ENCODE data around the gene NCAM2. TPM values are rescaled to one million over a fixed set of nuclear protein-coding genes. Genes with fewer than 3 reads are reported as not detected.

NCAM2 gene
- total RNA-seq, 1 donor from 2014 or later, result 4.3 TPM

DNA sequence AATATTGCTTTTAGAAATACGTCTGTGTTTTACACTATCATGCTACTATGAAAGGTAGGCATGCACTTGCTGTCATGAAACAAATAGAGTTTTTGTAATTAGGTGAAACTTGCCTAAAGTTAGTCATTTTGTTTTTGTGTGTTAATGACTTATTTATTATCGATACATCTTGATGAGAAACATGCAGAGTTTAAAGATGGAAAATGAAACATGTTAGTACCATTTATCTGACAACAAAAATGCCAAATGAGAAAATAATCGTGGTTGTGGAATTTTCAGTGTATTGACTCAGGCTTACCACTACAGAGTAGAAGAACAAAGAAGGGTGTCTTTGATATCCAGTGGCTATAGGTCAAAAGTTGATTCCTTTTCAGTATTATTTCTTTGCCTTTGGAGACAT is 105.5 kb downstream of the NCAM2 start:
- H3K4me3 Mint-ChIP-seq (ENCODE audit: unreplicated experiment), result no peak overlapping the region
- no peaks in the 10 kb centered on the region for H3K27me3 Mint-ChIP-seq (ENCODE audit: unreplicated experiment)
- H3K27ac Mint-ChIP-seq (ENCODE audit: unreplicated experiment), result no peak overlapping the region
- no peak for DNase-seq
- H3K9me3 Mint-ChIP-seq (ENCODE audit: unreplicated experiment), result no peaks in the 10 kb centered on the region
- no peaks in the 10 kb centered on the region for H3K4me1 Mint-ChIP-seq (ENCODE audit: low read depth, unreplicated experiment)
- H3K36me3 Mint-ChIP-seq (ENCODE audit: unreplicated experiment), result no peaks in the 10 kb centered on the region
- TF ChIP-seq, protein P1, sequence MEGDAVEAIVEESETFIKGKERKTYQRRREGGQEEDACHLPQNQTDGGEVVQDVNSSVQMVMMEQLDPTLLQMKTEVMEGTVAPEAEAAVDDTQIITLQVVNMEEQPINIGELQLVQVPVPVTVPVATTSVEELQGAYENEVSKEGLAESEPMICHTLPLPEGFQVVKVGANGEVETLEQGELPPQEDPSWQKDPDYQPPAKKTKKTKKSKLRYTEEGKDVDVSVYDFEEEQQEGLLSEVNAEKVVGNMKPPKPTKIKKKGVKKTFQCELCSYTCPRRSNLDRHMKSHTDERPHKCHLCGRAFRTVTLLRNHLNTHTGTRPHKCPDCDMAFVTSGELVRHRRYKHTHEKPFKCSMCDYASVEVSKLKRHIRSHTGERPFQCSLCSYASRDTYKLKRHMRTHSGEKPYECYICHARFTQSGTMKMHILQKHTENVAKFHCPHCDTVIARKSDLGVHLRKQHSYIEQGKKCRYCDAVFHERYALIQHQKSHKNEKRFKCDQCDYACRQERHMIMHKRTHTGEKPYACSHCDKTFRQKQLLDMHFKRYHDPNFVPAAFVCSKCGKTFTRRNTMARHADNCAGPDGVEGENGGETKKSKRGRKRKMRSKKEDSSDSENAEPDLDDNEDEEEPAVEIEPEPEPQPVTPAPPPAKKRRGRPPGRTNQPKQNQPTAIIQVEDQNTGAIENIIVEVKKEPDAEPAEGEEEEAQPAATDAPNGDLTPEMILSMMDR (IDR thresholded peaks at IDR 0.05; ENCODE audit: partially characterized antibody, unreplicated experiment), result no peak

DNA sequence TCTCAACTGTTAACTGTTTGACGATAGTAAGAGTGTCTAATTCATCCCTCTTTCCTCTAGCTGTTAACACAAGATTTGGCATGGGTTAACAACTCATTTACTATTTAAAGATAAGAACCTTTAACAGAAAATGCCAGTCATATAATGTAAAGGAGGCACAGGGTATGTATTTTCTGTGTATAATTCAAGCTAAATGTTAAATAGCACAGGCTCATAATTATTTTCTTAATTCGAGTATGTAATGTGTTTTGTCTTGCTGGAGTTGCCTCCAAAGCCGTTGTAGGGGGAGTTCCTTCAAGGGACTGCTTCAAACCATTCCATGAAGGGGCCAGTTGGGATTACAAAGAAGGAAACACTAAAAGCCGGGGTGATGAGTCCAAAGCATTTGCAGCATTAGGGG is 111.5 kb downstream of the NCAM2 start:
- no peak overlapping the region for H3K4me3 Mint-ChIP-seq (ENCODE audit: unreplicated experiment)
- H3K27me3 Mint-ChIP-seq (ENCODE audit: unreplicated experiment), result no peaks in the 10 kb centered on the region
- no peaks in the 10 kb centered on the region for H3K9me3 Mint-ChIP-seq (ENCODE audit: unreplicated experiment)
- no peak overlapping the region for H3K27ac Mint-ChIP-seq (ENCODE audit: unreplicated experiment)
- no peaks in the 10 kb centered on the region for H3K36me3 Mint-ChIP-seq (ENCODE audit: unreplicated experiment)
- TF ChIP-seq, protein P1 (IDR thresholded peaks at IDR 0.05; ENCODE audit: partially characterized antibody, unreplicated experiment), result no peak
- no peaks in the 10 kb centered on the region for H3K4me1 Mint-ChIP-seq (ENCODE audit: low read depth, unreplicated experiment)
- DNase-seq, result no peak

DNA sequence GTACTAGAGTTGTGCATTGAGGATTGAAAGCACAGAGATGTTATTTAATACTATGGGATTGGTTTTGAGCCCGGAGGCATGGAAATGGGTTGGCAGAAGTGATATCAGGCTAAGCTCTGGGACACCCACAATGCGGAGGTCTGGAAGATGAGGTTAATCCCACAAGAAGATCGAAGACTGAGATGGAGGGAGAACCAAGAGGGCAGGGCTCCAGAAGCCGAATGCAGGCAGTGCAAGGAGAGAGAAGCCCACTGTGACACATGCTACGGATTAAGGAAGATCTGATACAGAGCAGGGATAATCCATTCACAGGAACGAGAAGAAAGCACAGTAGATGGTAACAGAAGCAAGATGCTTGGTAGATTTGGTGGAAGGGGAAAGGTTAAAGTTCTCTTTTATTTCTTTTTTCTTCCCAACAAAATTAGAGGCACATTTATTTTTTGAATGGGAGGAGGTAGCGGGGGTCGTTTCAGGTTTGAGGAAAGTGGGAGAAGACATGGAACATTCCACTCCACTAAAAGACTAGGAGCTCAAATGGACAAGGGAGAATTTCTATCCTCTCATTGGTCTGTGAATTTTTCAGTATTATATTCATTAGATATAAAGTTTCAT is 113.2 kb downstream of the NCAM2 start:
- DNase-seq, result no peak
- TF ChIP-seq, protein P1 (IDR thresholded peaks at IDR 0.05; ENCODE audit: partially characterized antibody, unreplicated experiment), result no peak
- no peaks in the 10 kb centered on the region for H3K9me3 Mint-ChIP-seq (ENCODE audit: unreplicated experiment)
- H3K4me3 Mint-ChIP-seq (ENCODE audit: unreplicated experiment), result no peak overlapping the region
- no peaks in the 10 kb centered on the region for H3K36me3 Mint-ChIP-seq (ENCODE audit: unreplicated experiment)
- H3K27me3 Mint-ChIP-seq (ENCODE audit: unreplicated experiment), result no peaks in the 10 kb centered on the region
- no peaks in the 10 kb centered on the region for H3K4me1 Mint-ChIP-seq (ENCODE audit: low read depth, unreplicated experiment)
- H3K27ac Mint-ChIP-seq (ENCODE audit: unreplicated experiment), result no peak overlapping the region

DNA sequence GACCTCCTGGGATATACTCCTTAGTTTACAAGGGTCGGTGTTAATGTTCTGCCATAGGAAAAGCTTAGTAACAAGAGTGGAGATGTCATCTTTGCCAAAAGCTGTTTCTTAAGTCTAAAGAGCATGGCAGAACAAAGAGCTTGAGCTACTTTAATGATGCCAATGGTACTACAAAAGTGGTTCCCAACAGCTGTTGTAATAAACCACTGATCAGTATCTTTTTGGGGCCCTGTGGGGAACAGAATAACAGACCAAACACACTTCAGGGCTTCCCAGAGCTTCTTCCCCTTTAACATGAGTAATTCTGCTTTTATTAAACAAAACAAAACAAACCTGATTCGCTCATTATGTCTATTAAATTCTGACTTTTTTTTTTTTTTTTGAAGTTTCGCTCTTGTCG is 116.3 kb downstream of the NCAM2 start:
- H3K4me1 Mint-ChIP-seq (ENCODE audit: low read depth, unreplicated experiment), result no peaks in the 10 kb centered on the region
- no peaks in the 10 kb centered on the region for H3K36me3 Mint-ChIP-seq (ENCODE audit: unreplicated experiment)
- TF ChIP-seq, protein P1 (IDR thresholded peaks at IDR 0.05; ENCODE audit: partially characterized antibody, unreplicated experiment), result no peak
- no peak for DNase-seq
- H3K9me3 Mint-ChIP-seq (ENCODE audit: unreplicated experiment), result no peaks in the 10 kb centered on the region
- H3K27ac Mint-ChIP-seq (ENCODE audit: unreplicated experiment), result no peak overlapping the region
- no peak overlapping the region for H3K4me3 Mint-ChIP-seq (ENCODE audit: unreplicated experiment)
- H3K27me3 Mint-ChIP-seq (ENCODE audit: unreplicated experiment), result no peaks in the 10 kb centered on the region

DNA sequence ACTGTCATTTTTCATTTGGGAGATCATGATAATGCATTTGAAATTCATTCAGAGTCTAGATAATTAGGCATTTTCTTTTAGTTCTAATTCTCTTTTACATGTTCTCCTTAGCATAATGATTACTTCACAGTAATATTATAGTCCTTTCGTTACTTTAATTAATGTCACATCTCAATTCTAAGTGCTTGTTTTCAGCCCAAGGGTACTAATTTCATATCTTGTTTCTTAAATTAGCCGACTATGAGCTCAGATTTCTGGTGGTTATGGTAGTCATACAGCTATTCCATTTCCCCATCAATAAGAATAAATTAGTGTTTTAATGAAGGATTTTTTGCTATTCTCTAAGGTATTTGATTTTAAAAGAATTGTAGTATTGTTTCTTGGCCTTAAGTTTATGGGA is 120.9 kb downstream of the NCAM2 start:
- Mint-ChIP-seq H3K4me3 (ENCODE audit: unreplicated experiment) (no peak overlapping the region), H3K9me3 (ENCODE audit: unreplicated experiment) (no peaks in the 10 kb centered on the region), H3K4me1 (ENCODE audit: low read depth, unreplicated experiment) (no peaks in the 10 kb centered on the region), H3K27me3 (ENCODE audit: unreplicated experiment) (no peaks in the 10 kb centered on the region), H3K27ac (ENCODE audit: unreplicated experiment) (no peak overlapping the region), H3K36me3 (ENCODE audit: unreplicated experiment) (no peaks in the 10 kb centered on the region)
- no peak for DNase-seq
- TF ChIP-seq, protein P1 (IDR thresholded peaks at IDR 0.05; ENCODE audit: partially characterized antibody, unreplicated experiment), result no peak

Data from glutamatergic neuron (in vitro differentiated cells).